ENCODE data around the gene KRT73.
A peak's percentile ranks its signal among the peaks of the same experiment; 100 is the strongest.

The KRT73 gene

GRCh38 chr12:52632656-52633055 is 14.3 kb upstream of the KRT73 start:
- DNase-seq (ENCODE audit: low read depth): no peak
- H3K4me3 ChIP-seq (ENCODE audit: low read depth, low read length): no peak overlapping the region
- TF ChIP-seq CTCF (IDR thresholded peaks at IDR 0.05; ENCODE audit: control insufficient read depth, extremely low read depth, insufficient read depth): no peak

- no peak overlapping the region for H3K4me3 ChIP-seq (ENCODE audit: low read depth, low read length)
- DNase-seq (ENCODE audit: low read depth): no peak
- TF ChIP-seq CTCF (IDR thresholded peaks at IDR 0.05; ENCODE audit: control insufficient read depth, extremely low read depth, insufficient read depth): no peak
Observed at GRCh38 chr12:52631676-52632459, 13.5 kb upstream of the KRT73 start.

GRCh38 chr12:52631264-52631663 is 12.9 kb upstream of the KRT73 start:
- TF ChIP-seq CTCF (IDR thresholded peaks at IDR 0.05; ENCODE audit: control insufficient read depth, extremely low read depth, insufficient read depth): no peak
- no peak for DNase-seq (ENCODE audit: low read depth)
- no peak overlapping the region for H3K4me3 ChIP-seq (ENCODE audit: low read depth, low read length)

GRCh38 chr12:52630599-52631200 is 12.3 kb upstream of the KRT73 start:
- no peak overlapping the region for H3K4me3 ChIP-seq (ENCODE audit: low read depth, low read length)
- no peak for TF ChIP-seq CTCF (IDR thresholded peaks at IDR 0.05; ENCODE audit: control insufficient read depth, extremely low read depth, insufficient read depth)
- peak; percentile 82 for DNase-seq (ENCODE audit: low read depth)

GRCh38 chr12:52630008-52630500 is 11.7 kb upstream of the KRT73 start:
- TF ChIP-seq CTCF (IDR thresholded peaks at IDR 0.05; ENCODE audit: control insufficient read depth, extremely low read depth, insufficient read depth): no peak
- H3K4me3 ChIP-seq (ENCODE audit: low read depth, low read length): no peak overlapping the region
- no peak for DNase-seq (ENCODE audit: low read depth)

- no peak overlapping the region for H3K4me3 ChIP-seq (ENCODE audit: low read depth, low read length)
- no peak for TF ChIP-seq CTCF (IDR thresholded peaks at IDR 0.05; ENCODE audit: control insufficient read depth, extremely low read depth, insufficient read depth)
Observed at GRCh38 chr12:52629281-52630007, 11.1 kb upstream of the KRT73 start.

More at GRCh38 chr12:52629281-52630007, 11.1 kb upstream of the KRT73 start:
- no peak for DNase-seq (ENCODE audit: low read depth)
